Gastrocnemius medialis (tissue), 4 donors: ENCODE results near the gene S1PR5.
A peak's percentile ranks its signal among the peaks of the same experiment; 100 is the strongest.

ENCODE experiments used
- POLR2A ChIP-seq, 2 donors: fragments of 450-650 bp; IDR thresholded peaks; one replicate each; pipeline ENCODE4 v1.6.1; 2017; ENCODE audit warnings: antibody characterized with exemption in 2 of 2, mild to moderate bottlenecking in 2 of 2, moderate library complexity in 2 of 2
- TF ChIP-seq, protein P1 (sequence below), 5 experiments: fragments of 450-650 bp in 3 of 5; fragments of 200-600 bp in 2 of 5; sonication (generic) in 2 of 5; IDR thresholded peaks in 4 of 5; conservative IDR thresholded peaks in 1 of 5; 1 replicate in 4 of 5; 2 replicates in 1 of 5; pipeline ENCODE4 v1.5.1; 2016 to 2019; ENCODE audit warnings: antibody characterized with exemption in 5 of 5, mild to moderate bottlenecking in 3 of 5, moderate library complexity in 3 of 5

DNA sequence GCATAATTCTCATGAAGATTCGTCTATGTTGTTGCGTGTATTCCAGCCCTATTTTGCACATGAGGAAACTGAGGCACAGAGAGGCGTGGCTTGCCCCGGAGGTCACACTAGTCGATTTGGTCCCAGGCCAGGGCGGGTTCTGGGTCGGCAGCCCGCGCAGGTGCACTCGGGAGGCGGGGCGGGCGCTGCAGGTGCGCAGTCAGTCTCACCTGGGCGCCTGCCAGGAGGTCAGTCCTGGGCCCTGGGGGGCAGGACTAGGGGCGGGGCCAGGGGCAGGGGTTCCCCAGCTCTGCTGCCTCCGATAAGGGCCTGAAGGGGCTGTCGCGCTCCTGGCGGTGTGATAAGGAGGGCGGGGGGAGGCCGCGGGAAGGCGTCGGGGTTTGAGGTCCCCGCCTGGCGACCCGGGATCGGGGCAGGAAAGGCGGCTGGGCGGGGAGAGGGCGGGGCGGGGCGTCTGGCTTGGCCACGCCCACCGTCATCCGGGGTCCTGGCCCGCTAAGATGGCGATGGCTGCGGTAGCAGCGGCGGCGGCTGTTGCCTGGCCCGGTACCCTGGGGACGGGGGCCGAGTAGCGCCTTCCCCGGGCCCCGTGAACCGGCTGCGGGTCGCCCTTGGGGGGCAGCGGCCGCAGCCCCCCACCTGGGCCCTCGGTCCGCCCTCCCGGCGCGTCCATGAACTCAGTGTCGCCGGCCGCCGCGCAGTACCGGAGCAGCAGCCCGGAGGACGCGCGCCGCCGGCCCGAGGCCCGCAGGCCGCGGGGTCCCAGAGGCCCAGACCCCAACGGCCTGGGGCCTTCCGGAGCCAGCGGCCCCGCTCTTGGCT, 26.4 kb upstream of the S1PR5 start, which contains the start of gene ATG4D:
- peak; percentile 70 to 85 for TF ChIP-seq POLR2A (IDR thresholded peaks at IDR 0.05)
- TF ChIP-seq, protein P1, sequence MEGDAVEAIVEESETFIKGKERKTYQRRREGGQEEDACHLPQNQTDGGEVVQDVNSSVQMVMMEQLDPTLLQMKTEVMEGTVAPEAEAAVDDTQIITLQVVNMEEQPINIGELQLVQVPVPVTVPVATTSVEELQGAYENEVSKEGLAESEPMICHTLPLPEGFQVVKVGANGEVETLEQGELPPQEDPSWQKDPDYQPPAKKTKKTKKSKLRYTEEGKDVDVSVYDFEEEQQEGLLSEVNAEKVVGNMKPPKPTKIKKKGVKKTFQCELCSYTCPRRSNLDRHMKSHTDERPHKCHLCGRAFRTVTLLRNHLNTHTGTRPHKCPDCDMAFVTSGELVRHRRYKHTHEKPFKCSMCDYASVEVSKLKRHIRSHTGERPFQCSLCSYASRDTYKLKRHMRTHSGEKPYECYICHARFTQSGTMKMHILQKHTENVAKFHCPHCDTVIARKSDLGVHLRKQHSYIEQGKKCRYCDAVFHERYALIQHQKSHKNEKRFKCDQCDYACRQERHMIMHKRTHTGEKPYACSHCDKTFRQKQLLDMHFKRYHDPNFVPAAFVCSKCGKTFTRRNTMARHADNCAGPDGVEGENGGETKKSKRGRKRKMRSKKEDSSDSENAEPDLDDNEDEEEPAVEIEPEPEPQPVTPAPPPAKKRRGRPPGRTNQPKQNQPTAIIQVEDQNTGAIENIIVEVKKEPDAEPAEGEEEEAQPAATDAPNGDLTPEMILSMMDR (IDR thresholded peaks at IDR 0.05 in 4 of 5, conservative IDR thresholded peaks at IDR 0.05 in 1 of 5) = no peak
